SU-DHL-6 (cell line): ENCODE results near the gene KLHL1.

Experiments
- CTCF ChIP-seq: fragments of 200-600 bp; sonication (generic); IDR thresholded peaks from one replicate; pipeline ENCODE4 v1.5.1; 2017; ENCODE audit warnings: antibody characterized with exemption, mild to moderate bottlenecking, low read length, moderate library complexity; ENCODE audit not compliant: insufficient read depth, poor library complexity, severe bottlenecking
- EZH2phosphoT487 ChIP-seq: fragments of 200-600 bp; sonication (generic), shearing (Covaris generic); conservative IDR thresholded peaks from 2 replicates; pipeline ENCODE4 v1.6.1; 2018; ENCODE audit warnings: mild to moderate bottlenecking, antibody characterized with exemption, low read length, moderate library complexity, mixed read lengths

- no peak for TF ChIP-seq CTCF
- TF ChIP-seq EZH2phosphoT487 = no peak
Observed at GRCh38 chr13:69856331-69856730, 251.9 kb downstream of the KLHL1 start.
